Kidney epithelial cell (primary cell): ENCODE measurements around the gene KIF5C. TPM values are rescaled to one million over a fixed set of nuclear protein-coding genes. Genes with fewer than 3 reads are reported as not detected.

Experiments
- DNase-seq: peaks from one replicate; pipeline ENCODE4 v3.0.0-alpha.2; 2010; ENCODE audit warnings: low read depth
- H3K27me3 ChIP-seq: 2 replicates; pipeline ENCODE4 v1.6.0; 2011; ENCODE audit warnings: low read length; ENCODE audit not compliant: control insufficient read depth, insufficient read depth
- H3K36me3 ChIP-seq: 2 replicates; pipeline ENCODE4 v1.5.1; 2011; ENCODE audit warnings: low read length; ENCODE audit not compliant: control insufficient read depth, insufficient read depth
- H3K4me3 ChIP-seq: 2 replicates; pipeline ENCODE4 v1.5.1; 2011; ENCODE audit warnings: low read depth, mild to moderate bottlenecking, control low read depth, low read length
- CTCF ChIP-seq: IDR thresholded peaks from 2 replicates; pipeline ENCODE4 v1.5.1; 2011; ENCODE audit warnings: mild to moderate bottlenecking, moderate library complexity, low read length, control low read depth, inconsistent platforms; ENCODE audit not compliant: insufficient read depth, poor library complexity, severe bottlenecking
- total RNA-seq: library from RNA; depleted of rRNA; stranded (reverse); fragments of >200 nt; gene quantifications from 2 replicates; pipeline ENCODE4 v1.2.3, GENCODE V29; 2015

Gene KIF5C
- total RNA-seq, 1 donor from 2014 or later: 8.7 TPM

GRCh38 chr2:149056541-149057255, 181.7 kb downstream of the KIF5C start:
- Histone ChIP-seq H3K36me3 (no peaks in the 10 kb centered on the region), H3K27me3 (no peaks in the 10 kb centered on the region), H3K4me3 (no peak overlapping the region)
- DNase-seq: no peak
- TF ChIP-seq CTCF: no peak

GRCh38 chr2:149057401-149057800, 182.4 kb downstream of the KIF5C start:
- H3K27me3 ChIP-seq: no peaks in the 10 kb centered on the region
- TF ChIP-seq CTCF: no peak
- H3K36me3 ChIP-seq: no peaks in the 10 kb centered on the region
- no peak overlapping the region for H3K4me3 ChIP-seq
- no peak for DNase-seq

GRCh38 chr2:149058936-149059335, 183.9 kb downstream of the KIF5C start:
- Histone ChIP-seq H3K36me3 (no peaks in the 10 kb centered on the region), H3K27me3 (no peaks in the 10 kb centered on the region), H3K4me3 (no peak overlapping the region)
- TF ChIP-seq CTCF: no peak
- no peak for DNase-seq

- no peak for TF ChIP-seq CTCF
Measured at GRCh38 chr2:149059822-149060221, 184.8 kb downstream of the KIF5C start.

GRCh38 chr2:149061133-149061745, 186.2 kb downstream of the KIF5C start:
- H3K27me3 ChIP-seq: no peaks in the 10 kb centered on the region
- no peak for DNase-seq
- no peak for TF ChIP-seq CTCF

More at GRCh38 chr2:149059822-149060221, 184.8 kb downstream of the KIF5C start:
- no peaks in the 10 kb centered on the region for H3K27me3 ChIP-seq
- H3K36me3 ChIP-seq: no peaks in the 10 kb centered on the region
- H3K4me3 ChIP-seq: no peak overlapping the region
- no peak for DNase-seq

More at GRCh38 chr2:149061133-149061745, 186.2 kb downstream of the KIF5C start:
- Histone ChIP-seq H3K4me3 (no peak overlapping the region), H3K36me3 (no peaks in the 10 kb centered on the region)
